Sigmoid colon (tissue), 7 donors: ENCODE measurements around the gene NR2F1-AS1. TPM values are rescaled to one million over a fixed set of nuclear protein-coding genes. Genes with fewer than 3 reads are reported as not detected.

ENCODE experiments used
- DNase-seq: peaks from one replicate; pipeline ENCODE4 v3.0.0-alpha.2; 2019
- H3K27ac ChIP-seq, 4 donors: fragments of 200-600 bp; sonication (generic); one replicate each; pipeline ENCODE4 v1.5.1; 2016 to 2019; ENCODE audit warnings: mild to moderate bottlenecking in 1 of 4
- H3K27me3 ChIP-seq, 3 donors: fragments of 200-600 bp; sonication (generic); one replicate each; pipeline ENCODE4 v1.5.1; 2019; ENCODE audit warnings: mild to moderate bottlenecking in 1 of 3
- H3K36me3 ChIP-seq, 4 donors: fragments of 200-600 bp; sonication (generic); one replicate each; pipeline ENCODE4 v1.5.1; 2016 to 2019
- H3K4me1 ChIP-seq, 4 donors: fragments of 200-600 bp; sonication (generic); one replicate each; pipeline ENCODE4 v1.5.1; 2017 to 2019
- H3K4me3 ChIP-seq, 4 donors: fragments of 200-600 bp; sonication (generic); one replicate each; pipeline ENCODE4 v1.5.1; 2017 to 2019; ENCODE audit warnings: mild to moderate bottlenecking in 2 of 4, moderate library complexity in 1 of 4
- H3K9me3 ChIP-seq, 4 donors: fragments of 200-600 bp in 3 of 4; sonication (generic) in 3 of 4; one replicate each; pipeline versions ENCODE4 v1.5.1 to v1.6.1; 2013 to 2019
- EP300 ChIP-seq, 4 donors: sonication (generic); formaldehyde crosslinking; IDR thresholded peaks; one replicate each; pipeline ENCODE4 v1.6.1; 2017; ENCODE audit warnings: antibody characterized with exemption in 4 of 4
- POLR2A ChIP-seq, 2 donors: fragments of 450-650 bp; IDR thresholded peaks; one replicate each; pipeline ENCODE4 v1.6.1; 2016; ENCODE audit warnings: antibody characterized with exemption in 2 of 2, mild to moderate bottlenecking in 2 of 2, moderate library complexity in 2 of 2
- POLR2AphosphoS5 ChIP-seq, 4 donors: sonication (generic); formaldehyde crosslinking; IDR thresholded peaks; one replicate each; pipeline ENCODE4 v1.6.1; 2017; ENCODE audit warnings: antibody characterized with exemption in 4 of 4
- WGBS, 2 donors: extraction: QIAGEN DNeasy Blood & Tissue Kit; methylation state at CpG; one replicate each; pipeline ENCODE4 v1.1.7; 2013; 5-methylcytosine and 5-hydroxymethylcytosine counted together
- intact Hi-C: fragments of 100-400 bp; cut with DNase I; formaldehyde crosslinking; loops from one replicate; pipeline ENCODE4 v1.15.1; 2023
- polyA plus RNA-seq, 3 donors: library from polyadenylated mRNA; stranded (reverse); fragments of 200-250 nt; gene quantifications; one replicate each; pipeline ENCODE4 v1.2.3, GENCODE V29; 2013
- total RNA-seq, 4 donors: library from RNA; depleted of rRNA; stranded (reverse); fragments of >200 nt; gene quantifications; one replicate each; pipeline ENCODE4 v1.1.0, GENCODE V29; 2016
- TF ChIP-seq, protein P1 (sequence below), 4 experiments: fragments of 450-650 bp in 3 of 4; fragments of 200-600 bp in 1 of 4; IDR thresholded peaks; one replicate each; pipeline ENCODE4 v1.5.1; 2016 to 2019; ENCODE audit warnings: antibody characterized with exemption in 4 of 4, mild to moderate bottlenecking in 3 of 4, moderate library complexity in 2 of 4
- donor health status: healthy with polysubstance abuse.
- donor health status: Bipolar disorder and iron deficiency.
- donor health status: healthy.

NR2F1-AS1 gene
- total and polyA plus RNA-seq, 7 donors = 1.4 to 15.2 (median 8.9) TPM

DNA sequence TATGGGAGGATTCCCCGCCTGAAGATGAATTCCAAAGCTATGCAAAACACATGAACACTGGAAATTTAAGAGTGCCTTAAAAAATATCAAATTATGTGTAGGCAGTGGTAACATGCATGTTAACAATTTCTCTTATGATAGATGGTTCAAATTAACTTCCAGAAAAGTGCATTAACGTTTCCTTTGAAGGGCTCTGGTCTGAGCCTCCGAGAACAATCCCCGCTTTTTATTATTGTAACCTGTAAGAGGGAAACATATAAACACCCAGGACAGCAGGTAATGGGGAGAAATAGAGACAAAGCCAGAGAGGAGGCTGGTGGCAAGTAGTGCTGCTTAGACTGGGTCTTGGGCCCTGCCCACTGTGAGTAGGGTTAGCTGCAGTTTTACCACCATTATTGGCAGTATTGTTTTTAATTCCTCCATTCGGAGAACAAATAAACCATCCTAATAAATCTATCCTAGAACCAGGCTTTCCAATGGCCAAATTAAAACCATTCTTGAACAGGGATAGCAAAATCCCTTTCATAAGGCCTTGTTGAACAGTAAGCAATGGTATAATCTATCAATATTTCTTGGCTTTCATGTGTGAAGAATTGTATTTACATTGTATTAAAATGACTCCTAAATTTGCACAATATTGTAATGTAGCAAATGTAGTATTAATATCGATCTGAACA lies 8.3 kb upstream of the NR2F1-AS1 start:
- H3K4me3 ChIP-seq = peak overlapping the region in 1 of 4 donors; percentile 10
- H3K36me3 ChIP-seq = peaks cover 0 to 1% (median 0%) of the 10 kb centered on the region in 4 donors
- H3K27me3 ChIP-seq = peaks cover 0 to 56% (median 30%) of the 10 kb centered on the region in 3 donors
- TF ChIP-seq, protein P1, sequence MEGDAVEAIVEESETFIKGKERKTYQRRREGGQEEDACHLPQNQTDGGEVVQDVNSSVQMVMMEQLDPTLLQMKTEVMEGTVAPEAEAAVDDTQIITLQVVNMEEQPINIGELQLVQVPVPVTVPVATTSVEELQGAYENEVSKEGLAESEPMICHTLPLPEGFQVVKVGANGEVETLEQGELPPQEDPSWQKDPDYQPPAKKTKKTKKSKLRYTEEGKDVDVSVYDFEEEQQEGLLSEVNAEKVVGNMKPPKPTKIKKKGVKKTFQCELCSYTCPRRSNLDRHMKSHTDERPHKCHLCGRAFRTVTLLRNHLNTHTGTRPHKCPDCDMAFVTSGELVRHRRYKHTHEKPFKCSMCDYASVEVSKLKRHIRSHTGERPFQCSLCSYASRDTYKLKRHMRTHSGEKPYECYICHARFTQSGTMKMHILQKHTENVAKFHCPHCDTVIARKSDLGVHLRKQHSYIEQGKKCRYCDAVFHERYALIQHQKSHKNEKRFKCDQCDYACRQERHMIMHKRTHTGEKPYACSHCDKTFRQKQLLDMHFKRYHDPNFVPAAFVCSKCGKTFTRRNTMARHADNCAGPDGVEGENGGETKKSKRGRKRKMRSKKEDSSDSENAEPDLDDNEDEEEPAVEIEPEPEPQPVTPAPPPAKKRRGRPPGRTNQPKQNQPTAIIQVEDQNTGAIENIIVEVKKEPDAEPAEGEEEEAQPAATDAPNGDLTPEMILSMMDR (IDR thresholded peaks at IDR 0.05) = no peak
- TF ChIP-seq POLR2A (IDR thresholded peaks at IDR 0.05) = no peak
- no peak for TF ChIP-seq EP300 (IDR thresholded peaks at IDR 0.05)
- TF ChIP-seq POLR2AphosphoS5 (IDR thresholded peaks at IDR 0.05) = no peak
- WGBS, 2 donors = 66 to 80% methylated on average over 6 of the region's 6 CpGs
- H3K4me1 ChIP-seq = peaks cover 0 to 11% (median 9%) of the 10 kb centered on the region in 4 donors
- H3K9me3 ChIP-seq = no peaks in the 10 kb centered on the region
- no peak for DNase-seq
- H3K27ac ChIP-seq = peak overlapping the region in 1 of 4 donors; percentile 68
- intact Hi-C loops = loop anchor here (10.0 kb wide), 1 partner anchor 526 kb away; a partner anchor contains a TSS

DNA sequence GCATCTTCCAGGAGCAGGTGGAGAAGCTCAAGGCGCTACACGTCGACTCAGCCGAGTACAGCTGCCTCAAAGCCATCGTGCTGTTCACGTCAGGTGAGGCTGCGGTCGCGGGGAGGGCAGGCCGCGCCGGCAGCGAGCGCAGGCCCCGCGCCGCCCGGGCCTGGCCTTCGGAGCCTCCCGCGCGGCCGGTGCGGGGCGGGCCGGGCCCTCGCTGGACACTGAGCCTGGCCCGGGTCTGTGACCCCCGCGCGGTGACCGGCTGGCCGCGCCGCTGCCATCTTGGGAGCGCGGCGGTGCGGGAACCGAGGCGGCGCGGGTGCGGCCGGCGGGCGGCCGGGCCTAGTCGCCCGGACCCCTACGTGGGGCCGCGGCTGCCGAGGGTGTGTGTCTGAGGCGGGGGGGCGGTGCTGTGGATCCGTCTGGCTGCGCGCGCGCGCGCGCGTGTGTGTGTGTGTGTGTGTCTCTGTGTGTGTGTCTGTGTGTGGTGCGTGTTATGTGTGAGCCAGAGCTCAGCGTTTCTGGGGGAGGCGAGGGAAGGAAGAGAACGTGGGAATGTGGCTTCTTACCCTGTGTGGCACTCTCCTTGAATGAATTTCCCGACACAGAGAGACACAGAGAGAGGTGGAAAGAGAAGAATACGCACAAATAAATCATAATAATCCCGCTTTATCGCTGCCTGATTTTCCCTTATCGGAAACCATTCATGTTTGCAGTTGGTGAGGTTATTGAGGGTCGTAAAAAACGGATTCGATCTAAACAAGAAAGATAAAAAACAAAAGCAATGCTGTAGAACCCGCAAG lies 7.5 kb upstream of the NR2F1-AS1 start:
- peaks cover 0 to 52% (median 33%) of the 10 kb centered on the region in 3 donors for H3K27me3 ChIP-seq
- peak overlapping the region in 1 of 4 donors; percentile 90 for H3K27ac ChIP-seq

DNA sequence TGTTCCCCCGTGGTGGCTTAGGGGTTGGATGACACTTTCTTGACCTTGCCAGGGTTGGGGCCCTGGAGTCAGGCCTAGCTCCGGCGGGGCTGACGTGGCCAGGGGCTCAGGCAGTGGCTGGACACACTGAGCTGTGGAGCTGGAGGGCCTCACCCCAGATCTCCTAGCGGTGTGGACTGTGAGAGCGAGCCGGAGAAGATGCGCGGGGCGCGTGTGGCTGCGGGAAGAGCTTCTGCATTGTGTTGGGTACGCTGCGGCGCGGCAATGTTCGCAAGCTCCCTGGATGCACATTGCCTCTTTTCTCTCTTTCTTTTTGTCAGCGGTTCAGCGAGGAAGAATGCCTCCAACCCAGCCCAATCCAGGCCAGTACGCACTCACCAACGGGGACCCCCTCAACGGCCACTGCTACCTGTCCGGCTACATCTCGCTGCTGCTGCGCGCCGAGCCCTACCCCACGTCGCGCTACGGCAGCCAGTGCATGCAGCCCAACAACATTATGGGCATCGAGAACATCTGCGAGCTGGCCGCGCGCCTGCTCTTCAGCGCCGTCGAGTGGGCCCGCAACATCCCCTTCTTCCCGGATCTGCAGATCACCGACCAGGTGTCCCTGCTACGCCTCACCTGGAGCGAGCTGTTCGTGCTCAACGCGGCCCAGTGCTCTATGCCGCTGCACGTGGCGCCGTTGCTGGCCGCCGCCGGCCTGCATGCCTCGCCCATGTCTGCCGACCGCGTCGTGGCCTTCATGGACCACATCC lies 6.8 kb upstream of the NR2F1-AS1 start:
- peaks cover 0 to 23% (median 18%) of the 10 kb centered on the region in 4 donors for H3K4me1 ChIP-seq
- H3K27ac ChIP-seq = peak overlapping the region in 1 of 4 donors; percentile 90
- peak overlapping the region in 3 of 4 donors; percentile 10 to 62 (median 20) for H3K4me3 ChIP-seq
- TF ChIP-seq POLR2AphosphoS5 (IDR thresholded peaks at IDR 0.05) = no peak
- TF ChIP-seq POLR2A (IDR thresholded peaks at IDR 0.05) = no peak
- TF ChIP-seq, protein P1 (IDR thresholded peaks at IDR 0.05) = no peak
- no peak for TF ChIP-seq EP300 (IDR thresholded peaks at IDR 0.05)
- H3K9me3 ChIP-seq = no peaks in the 10 kb centered on the region
- intact Hi-C loops = loop anchor here (10.0 kb wide), 1 partner anchor 527 kb away; a partner anchor contains a TSS
- H3K27me3 ChIP-seq = peaks cover 5 to 56% (median 41%) of the 10 kb centered on the region in 3 donors
- 21 to 24% methylated on average over 59 of the region's 59 CpGs for WGBS, 2 donors
- peak; percentile 66 for DNase-seq
- no peaks in the 10 kb centered on the region for H3K36me3 ChIP-seq

More for the DNA sequence above, 7.5 kb upstream of the NR2F1-AS1 start:
- Histone ChIP-seq H3K4me1 (peaks cover 0 to 15% (median 11%) of the 10 kb centered on the region in 4 donors), H3K9me3 (no peaks in the 10 kb centered on the region), H3K4me3 (peak overlapping the region in 3 of 4 donors; percentile 10 to 62 (median 20)), H3K36me3 (no peaks in the 10 kb centered on the region)
- DNase-seq = peak; percentile 67
- TF ChIP-seq EP300 (IDR thresholded peaks at IDR 0.05) = no peak
- TF ChIP-seq POLR2A (IDR thresholded peaks at IDR 0.05) = no peak
- TF ChIP-seq, protein P1 (IDR thresholded peaks at IDR 0.05) = no peak
- TF ChIP-seq POLR2AphosphoS5 (IDR thresholded peaks at IDR 0.05) = no peak
- intact Hi-C loops = loop anchor here (10.0 kb wide), 1 partner anchor 526 kb away; a partner anchor contains a TSS
- WGBS, 2 donors = 21 to 27% methylated on average over 78 of the region's 78 CpGs
